Fibroblast of the conjunctiva (primary cell): ENCODE results near the gene XRCC1.

ENCODE experiments used
- DNase-seq: peaks from one replicate; pipeline ENCODE4 v3.0.0-alpha.2; 2010; ENCODE audit warnings: low read depth

Gene XRCC1, protein sequence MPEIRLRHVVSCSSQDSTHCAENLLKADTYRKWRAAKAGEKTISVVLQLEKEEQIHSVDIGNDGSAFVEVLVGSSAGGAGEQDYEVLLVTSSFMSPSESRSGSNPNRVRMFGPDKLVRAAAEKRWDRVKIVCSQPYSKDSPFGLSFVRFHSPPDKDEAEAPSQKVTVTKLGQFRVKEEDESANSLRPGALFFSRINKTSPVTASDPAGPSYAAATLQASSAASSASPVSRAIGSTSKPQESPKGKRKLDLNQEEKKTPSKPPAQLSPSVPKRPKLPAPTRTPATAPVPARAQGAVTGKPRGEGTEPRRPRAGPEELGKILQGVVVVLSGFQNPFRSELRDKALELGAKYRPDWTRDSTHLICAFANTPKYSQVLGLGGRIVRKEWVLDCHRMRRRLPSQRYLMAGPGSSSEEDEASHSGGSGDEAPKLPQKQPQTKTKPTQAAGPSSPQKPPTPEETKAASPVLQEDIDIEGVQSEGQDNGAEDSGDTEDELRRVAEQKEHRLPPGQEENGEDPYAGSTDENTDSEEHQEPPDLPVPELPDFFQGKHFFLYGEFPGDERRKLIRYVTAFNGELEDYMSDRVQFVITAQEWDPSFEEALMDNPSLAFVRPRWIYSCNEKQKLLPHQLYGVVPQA

DNA sequence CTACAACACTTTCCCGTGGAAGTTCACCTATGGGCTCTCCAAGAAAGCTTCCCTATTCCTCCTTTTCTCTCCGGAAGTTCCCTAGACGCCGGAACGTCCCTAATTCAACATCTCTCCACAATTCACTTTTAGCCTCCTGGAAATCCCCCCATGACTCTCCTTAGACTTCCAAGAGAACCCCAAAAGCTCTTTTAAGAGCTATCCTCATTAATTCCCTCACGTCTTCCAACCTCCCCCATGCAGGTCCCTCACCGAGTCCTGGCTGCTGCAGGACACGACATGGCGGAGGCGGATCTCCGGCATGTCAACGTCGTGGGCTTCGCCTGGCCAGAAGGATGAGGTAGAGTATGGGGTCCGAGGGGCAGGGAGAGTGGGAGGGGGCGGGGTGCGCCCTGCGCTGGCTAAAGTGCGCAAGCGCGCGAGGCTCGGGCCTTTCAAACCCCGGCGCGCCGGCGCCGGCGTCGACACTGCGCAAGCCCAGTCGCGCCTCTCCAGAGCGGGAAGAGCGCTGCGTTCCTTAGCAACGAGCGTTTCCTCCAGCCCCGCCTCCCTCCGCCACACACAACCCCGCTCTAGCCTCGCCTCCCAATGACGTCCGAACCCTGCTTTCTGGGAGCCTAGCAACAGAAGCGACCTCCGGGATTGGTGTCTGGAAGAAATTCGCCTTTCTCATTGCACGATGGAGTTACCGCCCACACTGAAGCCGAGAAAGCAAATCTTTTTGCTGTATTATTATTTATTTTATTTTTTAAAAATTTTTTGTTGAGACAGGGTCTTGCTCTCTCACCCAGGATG lies at the start of gene XRCC1, which contains the start of gene PINLYP:
TSS of gene XRCC1 (minus strand) at position 372 of the 795 bp plus-strand sequence. CDS start at position 303, 69 bp downstream.
TSS of gene PINLYP (plus strand) at position 646 of the 795 bp plus-strand sequence. CDS start 1,391 bp downstream, outside the sequence.
- DNase-seq, result peak; percentile 98

DNA sequence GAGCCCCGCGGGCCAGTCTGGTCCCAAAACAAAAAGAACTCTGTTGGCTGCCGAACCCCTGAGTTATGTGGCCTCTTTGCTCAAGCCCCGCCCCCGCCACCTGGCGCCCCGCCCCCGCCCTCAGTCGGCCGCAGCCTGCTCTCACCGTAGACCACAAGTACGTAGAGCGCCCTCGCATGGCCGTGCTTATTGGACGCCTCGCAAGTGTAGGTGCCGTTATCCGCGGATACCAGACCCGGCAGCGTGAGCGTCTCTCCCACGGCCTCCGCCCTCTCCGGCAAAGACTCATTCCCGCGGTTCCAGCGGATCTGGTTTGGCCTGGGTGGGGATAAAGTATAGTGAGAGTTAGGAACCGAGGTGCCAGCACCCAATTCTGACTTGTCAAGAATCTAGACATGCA lies 49.6 kb upstream of the XRCC1 start:
- DNase-seq, result no peak

DNA sequence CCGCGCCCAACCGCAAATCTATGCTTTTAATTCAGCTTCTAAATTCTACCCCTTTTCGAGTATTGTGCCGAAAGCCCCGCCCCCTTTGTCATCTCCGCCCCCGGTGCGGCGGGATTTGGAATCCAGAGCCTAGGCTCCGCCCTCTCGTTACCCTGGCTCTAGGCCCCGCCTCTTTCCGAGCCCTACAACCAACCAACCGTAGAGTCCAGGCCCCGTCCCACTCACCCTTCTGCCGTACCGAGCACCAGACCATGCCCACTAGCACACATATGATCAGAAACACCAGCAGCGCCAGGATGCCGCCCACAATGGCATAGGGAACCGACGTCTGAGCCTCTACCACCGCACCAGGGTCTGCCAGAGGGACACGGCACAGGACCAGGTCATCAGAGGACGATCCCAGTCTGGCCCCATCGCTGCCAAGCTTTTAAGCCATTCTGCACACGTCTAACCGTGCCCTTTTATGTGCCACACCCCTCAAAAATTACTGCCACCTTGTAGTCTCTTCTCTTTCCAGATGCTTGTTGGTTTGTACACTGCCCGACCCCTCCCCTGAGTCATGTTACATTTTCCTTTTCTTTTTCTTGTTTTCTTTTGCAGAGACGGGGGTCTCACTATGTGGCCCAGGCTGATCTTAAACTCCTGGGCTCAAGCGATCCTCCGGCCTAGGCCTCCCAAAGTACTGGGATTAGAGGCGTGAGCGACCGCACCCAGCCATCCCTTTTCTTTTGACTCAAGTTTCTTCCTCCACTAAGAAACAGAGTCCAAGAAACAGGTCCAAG lies 48.8 kb upstream of the XRCC1 start:
- no peak for DNase-seq

DNA sequence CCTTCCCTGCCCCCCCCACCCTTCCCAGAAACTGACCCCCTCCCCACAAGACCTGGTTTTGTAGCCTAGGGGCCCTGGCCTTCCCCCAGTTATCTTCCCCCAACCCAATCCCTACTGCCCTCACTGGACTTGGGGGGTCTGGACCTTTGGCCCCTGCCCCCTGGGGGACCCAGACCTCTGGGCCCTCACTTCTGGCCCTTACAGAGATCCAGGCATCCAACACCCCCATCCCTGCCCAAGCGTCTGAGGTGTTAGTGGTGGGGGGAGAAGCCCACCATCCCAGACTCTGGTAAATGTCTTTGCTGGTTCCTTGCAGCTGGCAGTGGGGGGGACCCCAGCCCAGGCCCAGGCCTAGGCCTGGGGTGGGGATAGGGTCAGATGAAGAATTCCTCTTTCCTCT lies 47.6 kb upstream of the XRCC1 start:
- DNase-seq, result no peak

DNA sequence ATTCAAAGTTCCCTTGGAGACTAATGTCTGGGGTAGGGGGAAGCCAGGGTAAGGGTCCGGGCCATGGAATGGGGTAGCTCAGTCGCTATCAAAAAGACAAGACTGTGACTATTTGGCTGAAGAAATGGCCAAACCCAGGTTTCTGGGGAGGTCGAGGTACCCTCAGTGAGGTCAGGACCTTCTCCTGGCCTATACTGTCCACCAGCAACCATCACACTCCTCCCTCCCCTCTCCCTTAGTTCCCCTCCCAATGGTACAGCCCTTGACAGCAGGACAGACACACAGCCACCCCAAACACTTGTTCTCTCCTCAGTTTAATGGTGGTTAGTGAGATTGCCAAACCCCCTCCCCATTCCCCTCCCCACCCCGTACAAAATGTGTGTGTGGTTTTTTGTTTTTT lies 46.7 kb upstream of the XRCC1 start:
- no peak for DNase-seq

DNA sequence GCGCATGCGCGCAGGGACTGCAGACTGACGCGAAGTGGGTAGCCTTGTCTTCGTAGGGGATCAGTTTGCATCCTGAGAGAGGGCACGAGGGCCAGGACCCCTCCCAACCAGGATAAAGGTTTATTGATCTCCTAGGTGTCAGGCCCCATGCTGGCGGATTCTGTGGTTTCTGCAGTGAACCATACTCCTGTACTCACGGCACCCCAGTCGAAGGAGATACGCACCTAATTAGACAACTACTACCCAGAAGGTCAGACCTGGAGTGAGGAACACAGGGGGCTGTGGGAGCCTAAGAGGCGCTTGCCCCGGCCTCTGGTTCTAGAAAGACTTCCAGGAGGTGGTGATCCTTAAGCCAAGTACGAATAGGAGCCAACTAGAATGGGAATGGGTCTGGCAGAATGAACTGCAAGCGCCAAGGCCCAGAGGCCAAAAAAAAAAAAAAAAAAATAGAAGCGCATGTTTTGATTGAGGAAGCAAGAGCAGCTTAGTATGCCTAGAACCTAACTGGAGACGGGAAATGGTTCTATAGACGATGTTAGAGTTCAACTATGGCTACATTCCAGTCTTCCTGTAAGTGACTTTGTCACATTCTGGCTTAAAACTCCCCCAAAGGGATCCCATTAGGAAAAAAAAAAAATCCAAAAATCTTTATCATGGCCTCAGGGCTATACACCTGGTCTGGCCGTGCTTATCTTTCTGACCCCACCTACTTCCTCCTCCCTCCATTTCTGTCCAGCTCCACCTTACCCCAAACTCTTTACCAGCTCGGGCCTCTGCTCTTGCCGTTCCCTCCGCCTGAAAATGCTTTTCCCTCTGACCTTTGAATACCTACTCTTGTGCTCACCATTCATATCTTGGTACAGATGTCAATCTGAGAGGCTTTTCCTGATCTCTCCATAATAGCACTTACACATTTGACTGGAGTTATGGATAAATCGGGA lies 45.0 kb upstream of the XRCC1 start:
- no peak for DNase-seq

DNA sequence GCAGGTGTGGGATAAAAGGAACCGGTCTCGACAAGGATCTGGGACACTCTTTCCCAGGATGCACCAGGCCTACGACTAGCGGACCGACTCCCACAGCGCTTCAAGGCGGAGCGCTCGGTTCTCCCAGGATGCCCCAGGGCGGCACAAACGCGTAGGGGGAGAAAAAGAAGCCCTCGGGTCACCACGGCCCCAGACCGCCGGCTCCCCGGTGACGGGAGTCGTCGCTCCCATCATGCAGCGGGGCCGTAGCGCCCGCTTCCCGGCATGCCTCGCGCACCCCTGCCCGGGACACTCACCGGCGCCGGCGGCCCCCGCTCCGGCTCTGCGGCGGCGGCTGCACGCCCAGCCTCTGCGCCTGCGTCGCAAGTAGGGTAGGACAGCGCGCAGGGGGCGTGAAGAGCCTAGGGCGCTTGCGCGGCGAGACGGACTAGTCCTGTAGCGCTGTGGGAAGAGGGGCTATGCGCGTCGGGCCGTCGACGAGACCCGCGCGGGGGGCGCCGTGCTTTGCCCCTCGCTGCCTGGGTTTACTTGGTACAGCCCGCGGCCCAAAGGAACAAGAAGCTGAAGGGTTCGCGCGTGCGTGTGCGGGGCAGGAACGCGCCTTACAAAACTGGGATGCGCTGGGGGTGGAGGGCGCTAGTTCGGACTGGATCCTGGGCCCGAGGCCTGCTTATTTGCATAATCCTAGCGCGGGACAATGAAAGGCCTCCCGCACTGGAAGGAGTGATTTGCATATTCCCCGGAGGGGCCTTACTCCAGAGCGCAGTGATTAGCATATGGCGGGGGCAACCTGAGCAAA lies 44.1 kb upstream of the XRCC1 start, which contains the start of gene ZNF428:
TSS of gene ZNF428 (minus strand) at position 368 of the 799 bp plus-strand sequence. CDS start 5,325 bp downstream, outside the sequence.
- peak; percentile 78 for DNase-seq

DNA sequence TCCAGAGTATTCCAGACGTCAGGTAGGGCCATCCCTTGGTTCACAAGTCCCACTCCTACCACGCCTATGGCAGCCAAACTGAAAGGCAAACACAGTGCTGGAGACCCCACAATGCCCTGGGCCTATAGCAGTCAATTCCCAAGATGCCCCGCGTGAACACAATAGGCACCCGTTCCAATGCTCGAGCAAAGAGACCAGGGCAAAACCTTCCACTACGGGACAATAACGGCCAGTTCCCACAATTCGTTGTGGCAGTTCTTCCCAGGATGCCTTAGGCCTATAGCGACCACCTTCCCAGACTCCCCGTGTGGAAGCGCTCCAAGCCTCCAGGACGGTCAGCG lies 43.6 kb upstream of the XRCC1 start:
- no peak for DNase-seq

DNA sequence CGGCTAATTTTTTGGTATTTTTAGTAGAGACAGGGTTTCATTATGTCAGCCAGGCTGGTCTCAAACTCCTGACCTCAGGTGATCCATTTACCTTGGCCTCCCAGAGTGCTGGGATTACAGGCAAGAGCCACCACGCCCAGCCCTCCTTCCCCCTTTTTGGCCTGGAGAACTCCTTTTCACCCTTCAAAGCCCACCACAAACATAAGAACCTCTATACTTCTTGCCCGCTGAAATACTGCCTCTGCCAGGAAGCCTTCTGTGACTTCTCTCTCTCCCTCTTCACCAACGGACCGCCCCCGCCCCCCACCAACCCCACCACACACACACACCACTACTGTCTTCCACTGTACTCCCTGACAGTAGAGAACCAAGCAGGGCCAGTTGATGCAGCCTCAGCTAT lies 41.6 kb upstream of the XRCC1 start:
- DNase-seq, result no peak

DNA sequence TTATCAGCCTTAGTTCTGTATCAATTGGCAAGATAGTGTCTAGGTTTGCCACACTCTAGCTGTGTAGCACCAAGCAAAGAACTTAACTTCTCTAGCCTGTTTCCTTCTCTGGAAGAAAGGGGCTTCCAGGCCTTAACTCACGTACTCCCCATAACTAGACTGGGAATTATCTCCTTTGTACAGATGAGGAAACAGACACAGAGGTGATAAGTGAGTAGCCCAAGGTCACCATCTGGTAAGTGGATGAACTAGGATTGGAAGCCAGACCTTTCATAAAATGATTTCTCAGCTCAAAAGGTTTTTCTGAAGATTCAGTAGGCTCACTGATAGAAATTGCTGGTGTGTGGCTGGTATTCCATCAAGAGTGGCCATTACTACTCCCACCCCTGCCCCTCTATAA lies 41.0 kb upstream of the XRCC1 start:
- DNase-seq, result no peak

DNA sequence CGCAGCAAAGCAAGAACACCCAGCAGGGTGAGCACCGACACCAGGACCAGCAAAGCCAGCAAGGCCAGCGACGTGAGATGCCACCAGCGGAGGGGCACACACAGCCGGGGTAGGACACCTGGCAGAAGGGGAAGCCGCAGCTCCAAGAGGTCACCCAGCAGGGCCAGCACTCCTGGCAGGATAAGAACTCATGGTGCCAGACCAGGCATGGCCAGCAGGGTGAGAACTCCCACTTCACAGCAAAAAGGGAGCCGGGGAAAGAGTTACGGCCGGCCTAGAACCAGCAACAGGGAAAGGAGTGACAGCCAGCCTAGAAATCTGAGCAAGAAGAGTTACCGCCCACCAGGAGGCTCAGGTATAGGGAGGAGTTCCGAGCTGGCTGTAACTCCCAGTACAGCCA lies 37.0 kb upstream of the XRCC1 start:
- DNase-seq, result no peak

DNA sequence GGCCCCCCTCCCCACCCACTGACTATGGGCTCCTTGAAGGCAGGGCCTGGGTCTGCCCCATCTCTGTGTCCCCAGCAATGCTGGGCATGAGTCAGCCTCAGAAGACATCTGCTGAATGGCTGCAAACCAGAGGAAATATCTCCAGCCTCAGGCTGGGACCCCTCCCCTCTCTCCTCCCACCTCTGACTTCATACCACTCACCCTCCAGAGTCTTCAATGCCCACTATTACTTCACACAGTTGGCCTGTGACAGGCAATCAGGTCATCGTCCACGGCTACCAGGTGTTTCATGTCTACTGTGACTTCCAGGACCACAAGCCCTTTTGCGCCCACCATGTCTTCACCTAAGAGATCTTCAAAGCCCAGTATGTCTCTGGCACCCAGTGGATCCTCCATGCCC lies 36.5 kb upstream of the XRCC1 start, which contains the start of gene SRRM5:
TSS of gene SRRM5 (plus strand) at position 301 of the 400 bp plus-strand sequence. CDS start at position 335, 34 bp downstream.
- DNase-seq, result no peak

DNA sequence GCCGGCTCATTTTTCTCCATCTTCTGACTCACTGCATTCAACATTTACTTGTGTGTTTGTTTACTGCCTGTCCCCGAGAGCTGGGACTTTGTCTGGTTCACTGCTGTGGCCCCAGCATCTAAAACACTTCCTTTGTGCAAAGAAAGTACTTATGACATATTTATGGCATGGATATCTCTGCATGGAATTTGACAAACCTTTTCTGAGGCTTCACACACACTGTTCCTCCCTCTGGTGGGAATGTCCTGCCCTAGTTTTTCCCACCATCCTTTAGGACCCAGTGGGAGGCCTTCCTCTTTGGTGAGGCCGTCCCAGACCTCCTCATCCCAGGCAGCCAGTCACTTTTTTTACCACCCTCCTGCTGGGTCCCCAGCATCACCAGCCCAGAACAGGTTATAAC lies 35.2 kb upstream of the XRCC1 start:
- DNase-seq, result no peak

DNA sequence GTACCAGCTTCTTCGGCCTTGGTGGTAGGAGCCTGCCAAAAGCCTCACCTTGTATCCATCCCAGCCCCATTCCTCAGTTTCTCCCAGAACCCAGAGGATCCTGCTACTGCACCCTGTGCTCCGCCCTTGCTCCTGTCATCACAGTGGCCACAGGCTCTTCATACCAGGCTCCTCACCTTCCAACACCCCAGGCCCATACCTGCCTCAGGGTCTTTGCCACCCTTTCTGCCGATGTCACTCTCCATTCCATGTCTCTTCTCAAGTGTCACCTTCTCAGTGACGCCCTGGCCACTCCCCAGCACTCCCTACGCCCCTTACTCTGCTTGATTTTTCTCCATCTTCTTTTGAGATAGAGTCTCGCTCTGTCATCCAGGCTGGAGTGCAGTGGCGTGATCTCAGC lies 34.5 kb upstream of the XRCC1 start:
- no peak for DNase-seq

DNA sequence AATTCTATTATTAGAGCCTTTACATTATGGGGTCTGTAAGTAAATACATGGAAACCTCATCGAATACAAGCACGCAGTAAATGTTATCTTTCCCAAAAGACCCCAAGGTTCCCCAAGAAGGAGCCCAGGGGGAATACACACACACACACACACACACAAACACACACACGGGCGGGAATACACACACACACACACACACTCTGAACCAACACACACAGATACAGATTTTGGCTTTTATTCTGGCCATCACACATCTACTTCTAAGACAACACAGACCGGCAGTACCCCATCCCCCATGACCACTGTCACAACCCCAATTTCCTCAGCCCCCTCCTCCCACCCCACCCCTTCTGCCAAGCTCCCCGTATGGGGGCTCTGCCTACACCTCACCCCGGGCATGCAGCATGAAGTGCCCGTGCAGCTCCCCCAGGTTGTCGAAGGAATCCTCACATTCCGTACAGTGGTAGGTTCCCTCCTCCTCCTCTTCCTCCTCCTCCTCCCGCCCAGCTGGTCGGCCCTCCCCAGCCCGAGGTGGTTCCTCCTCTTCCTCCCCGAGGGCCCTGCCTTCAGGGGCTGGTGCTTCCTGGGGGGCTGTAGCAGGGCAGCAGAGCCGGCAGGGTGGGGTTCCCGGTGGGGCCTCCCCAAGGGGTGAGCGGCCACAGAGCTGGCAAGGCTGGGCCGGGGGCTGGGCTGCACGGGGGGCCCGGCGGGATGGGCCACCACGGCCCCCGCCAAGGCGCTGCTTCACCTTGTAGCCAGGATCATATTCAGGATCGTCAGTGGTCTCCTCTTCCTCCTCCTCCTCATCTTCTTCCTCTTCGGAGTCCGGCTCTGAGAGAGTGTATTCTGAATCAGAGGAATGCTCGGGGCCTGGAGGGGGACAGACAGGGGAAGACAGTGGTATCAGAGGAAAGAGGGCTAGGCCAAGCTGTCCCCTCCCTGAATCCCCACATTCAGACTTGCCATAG lies 32.2 kb upstream of the XRCC1 start:
- no peak for DNase-seq

DNA sequence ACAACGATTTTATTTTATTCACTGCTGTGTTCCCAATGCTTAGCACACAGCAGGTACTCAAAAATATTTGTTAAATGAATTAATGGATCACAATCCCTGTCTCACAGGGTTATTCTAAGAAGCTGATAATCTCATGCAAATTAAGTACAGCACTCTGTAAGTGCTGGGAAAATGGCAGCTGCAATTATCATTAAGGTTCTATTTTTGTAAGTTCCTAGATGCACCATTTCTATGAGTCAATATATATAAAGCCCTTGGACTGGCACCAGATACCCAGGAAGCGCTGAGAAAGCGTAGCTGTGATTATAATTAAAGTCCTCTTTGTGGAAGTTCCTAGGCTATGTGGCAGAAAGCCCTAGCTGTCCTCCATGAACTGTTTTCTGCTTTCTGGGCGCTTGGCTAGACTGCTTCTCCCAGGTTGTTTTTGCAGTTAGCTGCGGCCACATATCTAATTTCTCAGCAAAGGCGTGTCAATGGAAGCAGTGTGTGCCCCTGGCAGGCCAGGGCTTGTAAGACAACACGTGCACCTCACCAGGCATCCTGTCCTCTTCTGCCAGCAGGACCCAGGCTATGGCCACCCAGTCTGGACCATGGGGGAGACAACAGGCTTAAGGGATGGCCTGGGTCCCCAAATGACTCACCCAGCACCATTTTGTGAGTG lies 31.4 kb upstream of the XRCC1 start:
- no peak for DNase-seq

DNA sequence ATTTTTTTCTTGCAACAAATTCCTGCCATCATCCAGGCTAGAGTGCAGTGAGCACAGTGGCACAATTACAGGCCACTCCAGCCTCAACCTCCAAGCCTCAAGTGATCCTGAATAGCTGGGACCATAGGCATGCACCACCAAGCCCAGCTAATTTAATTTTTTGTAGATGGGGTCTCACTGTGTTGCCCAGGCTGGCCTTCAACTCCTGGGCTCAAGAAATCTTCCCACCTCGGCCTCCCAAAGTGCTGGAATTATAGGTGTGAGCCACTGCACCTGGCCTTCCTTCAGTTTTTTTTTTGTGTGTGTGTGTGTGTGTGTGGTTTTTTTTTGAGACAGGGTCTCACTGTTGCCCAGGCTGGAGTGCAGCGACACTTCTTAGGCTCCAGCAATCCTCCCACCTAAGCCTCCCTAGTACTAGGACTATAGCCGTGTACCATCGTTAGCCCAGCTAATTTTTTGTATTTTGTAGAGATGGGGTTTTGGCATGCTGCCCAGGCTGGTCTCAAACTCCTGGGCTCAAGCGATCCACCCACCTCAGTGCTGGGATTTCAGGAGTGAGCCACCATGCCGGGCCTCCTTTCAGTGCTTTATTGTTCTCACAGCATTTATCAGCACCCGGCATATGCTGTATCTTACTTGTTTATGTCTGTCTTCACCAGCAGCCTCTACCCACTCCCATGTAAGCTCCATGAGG lies 30.7 kb upstream of the XRCC1 start:
- DNase-seq, result no peak
